GM12878 (cell line): ENCODE results near the gene MAP3K1. TPM values are rescaled to one million over a fixed set of nuclear protein-coding genes. Genes with fewer than 3 reads are reported as not detected.

Source experiments
- CBFB ChIP-seq: IDR thresholded peaks from 2 replicates; pipeline ENCODE4 v1.6.1; 2016; ENCODE audit warnings: antibody characterized with exemption, low read depth
- CEBPB ChIP-seq, 2 experiments: fragments of 150-350 bp in 1 of 2; IDR thresholded peaks; 2 replicates each; pipeline ENCODE4 v1.6.1; 2012 to 2014; ENCODE audit warnings: low read depth in 2 of 2, low read length in 2 of 2, borderline replicate concordance in 1 of 2, inconsistent platforms in 1 of 2
- CHD1 ChIP-seq: IDR thresholded peaks from 2 replicates; pipeline ENCODE4 v1.6.1; 2012; ENCODE audit warnings: low read depth, low read length, improper control_type of control experiment
- ESRRA ChIP-seq: IDR thresholded peaks from 2 replicates; pipeline ENCODE4 v1.6.1; 2012; ENCODE audit warnings: mild to moderate bottlenecking, low read length, improper control_type of control experiment
- EZH2 ChIP-seq: IDR thresholded peaks from 2 replicates; pipeline ENCODE4 v1.6.1; 2012; ENCODE audit warnings: low read depth, mild to moderate bottlenecking, control low read depth, inconsistent platforms, low read length, borderline replicate concordance; ENCODE audit not compliant: control insufficient read depth
- FOXK2 ChIP-seq: fragments of 450-650 bp; IDR thresholded peaks from 2 replicates; pipeline ENCODE4 v1.6.1; 2017; ENCODE audit warnings: mild to moderate bottlenecking, moderate library complexity
- GATAD2B ChIP-seq: fragments of 450-650 bp; conservative IDR thresholded peaks from 2 replicates; pipeline ENCODE4 v1.6.1; 2017; ENCODE audit warnings: low read depth, mild to moderate bottlenecking, moderate library complexity
- HSF1 ChIP-seq: fragments of 150-350 bp; IDR thresholded peaks from 2 replicates; pipeline ENCODE4 v1.6.1; 2014; ENCODE audit warnings: mild to moderate bottlenecking, low read depth, low read length
- JUND ChIP-seq: IDR thresholded peaks from 2 replicates; pipeline ENCODE4 v1.6.1; 2012; ENCODE audit warnings: low read depth, mild to moderate bottlenecking, low read length, improper control_type of control experiment, moderate library complexity
- KLF5 ChIP-seq: fragments of 450-650 bp; IDR thresholded peaks from 2 replicates; pipeline ENCODE4 v1.6.1; 2014; ENCODE audit warnings: mild to moderate bottlenecking; ENCODE audit not compliant: partially characterized antibody
- NFIC ChIP-seq: IDR thresholded peaks from 2 replicates; pipeline ENCODE4 v1.6.1; 2012; ENCODE audit warnings: low read depth, mild to moderate bottlenecking, inconsistent platforms, low read length, moderate library complexity
- NR2C2 ChIP-seq: IDR thresholded peaks from 2 replicates; pipeline ENCODE4 v1.6.1; 2011; ENCODE audit warnings: borderline replicate concordance, low read depth; ENCODE audit not compliant: control insufficient read depth, insufficient read length
- PAX8 ChIP-seq: fragments of 450-650 bp; IDR thresholded peaks from 2 replicates; pipeline ENCODE4 v1.6.1; 2017; ENCODE audit warnings: mild to moderate bottlenecking, moderate library complexity
- RELA ChIP-seq: fragments of 450-650 bp; IDR thresholded peaks from 2 replicates; pipeline ENCODE4 v1.8.0; 2014; ENCODE audit warnings: borderline replicate concordance; ENCODE audit not compliant: partially characterized antibody
- SMARCA5 ChIP-seq: fragments of 450-650 bp; IDR thresholded peaks from 2 replicates; pipeline ENCODE4 v1.6.1; 2017; ENCODE audit warnings: mild to moderate bottlenecking
- SP1 ChIP-seq: IDR thresholded peaks from one replicate; pipeline ENCODE4 v1.6.1; 2011; ENCODE audit warnings: low read depth, low read length
- SREBF2 ChIP-seq: IDR thresholded peaks from 2 replicates; pipeline ENCODE4 v1.6.1; 2012; ENCODE audit warnings: mild to moderate bottlenecking, low read length
- SRF ChIP-seq, 2 experiments: IDR thresholded peaks; 2 replicates each; pipeline ENCODE4 v1.6.1; 2011; ENCODE audit warnings: low read depth in 2 of 2, low read length in 2 of 2, mild to moderate bottlenecking in 1 of 2, moderate library complexity in 1 of 2
- STAT1 ChIP-seq: fragments of 450-650 bp; conservative IDR thresholded peaks from 2 replicates; pipeline ENCODE4 v1.6.1; 2014; ENCODE audit warnings: antibody characterized with exemption, mild to moderate bottlenecking
- TAF1 ChIP-seq: IDR thresholded peaks from 2 replicates; pipeline ENCODE4 v1.6.1; 2011; ENCODE audit warnings: mild to moderate bottlenecking, low read depth, low read length, borderline replicate concordance
- TCF3 ChIP-seq: IDR thresholded peaks from 2 replicates; pipeline ENCODE4 v1.6.1; 2012; ENCODE audit warnings: low read depth, mild to moderate bottlenecking, low read length, borderline replicate concordance; ENCODE audit not compliant: insufficient read depth
- ZBTB4 ChIP-seq: fragments of 450-650 bp; formaldehyde crosslinking; IDR thresholded peaks from 2 replicates; pipeline ENCODE4 v1.4.0; 2022; ENCODE audit warnings: mild to moderate bottlenecking, moderate library complexity
- ZNF207 ChIP-seq: fragments of 450-650 bp; IDR thresholded peaks from 2 replicates; pipeline ENCODE4 v1.6.1; 2014; ENCODE audit warnings: antibody characterized with exemption, mild to moderate bottlenecking, borderline replicate concordance
- ZSCAN29 ChIP-seq: fragments of 450-650 bp; IDR thresholded peaks from 2 replicates; pipeline ENCODE4 v1.6.1; 2017; ENCODE audit warnings: mild to moderate bottlenecking, moderate library complexity
- polyA plus RNA-seq, 11 experiments: library from polyadenylated mRNA; depleted of rRNA in 4 of 11; unstranded in 6 of 11; stranded (reverse) in 5 of 11; fragments of >200 nt; fragmentation: Nextera tagmentation in 4 of 11; fragmentation: Illumina TruSeq in 1 of 11; extraction: Ambion mirVana in 4 of 11; extraction: Trizol in 1 of 11; gene quantifications; 1 replicate in 1 of 11; 2 replicates in 10 of 11; pipeline versions ENCODE4 v1.2.1 to v1.2.3, GENCODE V29; 2011 to 2016; ENCODE audit warnings: inconsistent platforms in 2 of 11, missing spikeins in 2 of 11, low read depth in 1 of 11
- total RNA-seq, 4 experiments: library from RNA; depleted of rRNA in 3 of 4; stranded (reverse); fragments of >200 nt in 3 of 4; fragmentation: Illumina TruSeq in 1 of 4; extraction: Trizol in 1 of 4; gene quantifications; 2 replicates each; pipeline versions ENCODE4 v1.2.1 to v1.2.3, GENCODE V29; 2013 to 2021
- TF ChIP-seq, protein P1 (sequence below): fragments of 150-350 bp; IDR thresholded peaks from 2 replicates; pipeline ENCODE4 v1.6.1; 2016; ENCODE audit warnings: low read depth, low read length

Gene MAP3K1
- total and polyA plus RNA-seq, 10 of the 15 experiments (the other 5 are each of a cell fraction or from before 2014, with no cell fraction given), result 7.5 to 24.6 (median 12.6) TPM

- no peak for TF ChIP-seq SP1
- no peak for TF ChIP-seq SREBF2
- no peak for TF ChIP-seq CHD1
- no peak for TF ChIP-seq STAT1
- TF ChIP-seq JUND, result no peak
- TF ChIP-seq EZH2, result no peak
- TF ChIP-seq PAX8, result no peak
- TF ChIP-seq KLF5, result no peak
- TF ChIP-seq GATAD2B, result no peak
- no peak for TF ChIP-seq NFIC
- peak; percentile 76; the same call in 1 of the 2 replicates for TF ChIP-seq ZNF207
- no peak for TF ChIP-seq CBFB
- TF ChIP-seq FOXK2, result no peak
- no peak for TF ChIP-seq HSF1
- peak; percentile 29; the same call in 1 of the 2 replicates for TF ChIP-seq TAF1
- TF ChIP-seq SMARCA5, result peak; percentile 33; the same call in 1 of the 2 replicates
- no peak for TF ChIP-seq ZSCAN29
- TF ChIP-seq RELA, result no peak
- TF ChIP-seq CEBPB (IDR thresholded peaks at IDR 0.05; ENCODE audit: borderline replicate concordance in 1 of 2, low read depth in 2 of 2, low read length in 2 of 2), result no peak
- no peak for TF ChIP-seq NR2C2
- no peak for TF ChIP-seq ZBTB4
- no peak for TF ChIP-seq SRF (IDR thresholded peaks at IDR 0.05; ENCODE audit: low read depth in 2 of 2, low read length in 2 of 2)
- TF ChIP-seq, protein P1, sequence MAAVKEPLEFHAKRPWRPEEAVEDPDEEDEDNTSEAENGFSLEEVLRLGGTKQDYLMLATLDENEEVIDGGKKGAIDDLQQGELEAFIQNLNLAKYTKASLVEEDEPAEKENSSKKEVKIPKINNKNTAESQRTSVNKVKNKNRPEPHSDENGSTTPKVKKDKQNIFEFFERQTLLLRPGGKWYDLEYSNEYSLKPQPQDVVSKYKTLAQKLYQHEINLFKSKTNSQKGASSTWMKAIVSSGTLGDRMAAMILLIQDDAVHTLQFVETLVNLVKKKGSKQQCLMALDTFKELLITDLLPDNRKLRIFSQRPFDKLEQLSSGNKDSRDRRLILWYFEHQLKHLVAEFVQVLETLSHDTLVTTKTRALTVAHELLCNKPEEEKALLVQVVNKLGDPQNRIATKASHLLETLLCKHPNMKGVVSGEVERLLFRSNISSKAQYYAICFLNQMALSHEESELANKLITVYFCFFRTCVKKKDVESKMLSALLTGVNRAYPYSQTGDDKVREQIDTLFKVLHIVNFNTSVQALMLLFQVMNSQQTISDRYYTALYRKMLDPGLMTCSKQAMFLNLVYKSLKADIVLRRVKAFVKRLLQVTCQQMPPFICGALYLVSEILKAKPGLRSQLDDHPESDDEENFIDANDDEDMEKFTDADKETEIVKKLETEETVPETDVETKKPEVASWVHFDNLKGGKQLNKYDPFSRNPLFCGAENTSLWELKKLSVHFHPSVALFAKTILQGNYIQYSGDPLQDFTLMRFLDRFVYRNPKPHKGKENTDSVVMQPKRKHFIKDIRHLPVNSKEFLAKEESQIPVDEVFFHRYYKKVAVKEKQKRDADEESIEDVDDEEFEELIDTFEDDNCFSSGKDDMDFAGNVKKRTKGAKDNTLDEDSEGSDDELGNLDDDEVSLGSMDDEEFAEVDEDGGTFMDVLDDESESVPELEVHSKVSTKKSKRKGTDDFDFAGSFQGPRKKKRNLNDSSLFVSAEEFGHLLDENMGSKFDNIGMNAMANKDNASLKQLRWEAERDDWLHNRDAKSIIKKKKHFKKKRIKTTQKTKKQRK, result no peak
- TF ChIP-seq ESRRA, result no peak
- TF ChIP-seq TCF3, result no peak
Observed at GRCh38 chr5:56816546-56817081, 1.3 kb downstream of the MAP3K1 start (continued).
